ENCODE data around the gene CCDC107.

- TF ChIP-seq EP300 (IDR thresholded peaks at IDR 0.05) (no peak), CTCF (IDR thresholded peaks at IDR 0.05) (no peak), POLR2AphosphoS5 (IDR thresholded peaks at IDR 0.05) (peak in 1 of 2 donors; percentile 50)
These were observed 22.4 kb downstream of the CCDC107 start for GRCh38 chr9:35680331-35681105.
